C4-2B (cell line): ENCODE measurements around the gene KAT8.

Experiments used
- CTCF ChIP-seq: fragments of 450-650 bp; conservative IDR thresholded peaks from 2 replicates; pipeline ENCODE4 v1.5.1; 2017; ENCODE audit warnings: mild to moderate bottlenecking
- ZFX ChIP-seq: fragments of 450-650 bp; IDR thresholded peaks from 2 replicates; pipeline ENCODE4 v1.6.1; 2017

GRCh38 chr16:31134091-31134571 lies 16.7 kb downstream of the KAT8 start:
- TF ChIP-seq CTCF (no peak), ZFX (no peak)
